Left lobe of liver (tissue), 2 donors: ENCODE measurements around the gene SMARCA2. TPM values are rescaled to one million over a fixed set of nuclear protein-coding genes. Genes with fewer than 3 reads are reported as not detected.

Experiments used
- ATAC-seq: fragments of 200-7000 bp; cut with Tn5 transposase; one replicate; pipeline ENCODE4 v1.9.1; 2020; ENCODE audit warnings: mild to moderate bottlenecking, moderate library complexity
- DNase-seq: peaks from one replicate; pipeline ENCODE4 v3.0.0-alpha.2; 2020; ENCODE audit warnings: low spot score
- total RNA-seq: library from RNA; stranded (reverse); gene quantifications from one replicate; pipeline ENCODE4 v1.2.1, GENCODE V29; 2021
- donor health status: DM: no; HTN: no; CAD: no; lungs with moderate emphysema.
- donor health status: DM: no; HTN: yes; CAD: no.

The SMARCA2 gene
- total RNA-seq, 1 donor from 2014 or later, result 91.3 TPM

DNA sequence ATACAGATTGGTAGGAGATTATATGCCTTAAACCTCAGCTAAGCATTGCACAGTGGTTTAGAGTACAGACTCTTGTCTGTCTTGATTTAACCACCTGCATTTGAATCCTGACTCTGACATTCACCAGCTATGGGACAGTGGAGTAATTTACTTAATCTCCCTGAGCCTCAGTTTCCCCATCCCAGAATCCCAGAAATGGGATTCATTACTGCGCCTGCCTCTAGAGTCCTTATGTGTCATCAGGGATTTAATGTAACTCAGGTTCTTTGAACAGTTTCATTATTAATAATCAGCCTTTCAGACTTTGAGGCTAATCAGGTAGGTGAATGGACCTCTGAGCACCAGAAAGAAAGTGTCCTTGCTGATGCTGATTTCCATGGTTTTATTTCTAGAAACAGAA lies 149.1 kb downstream of the SMARCA2 start:
- no peak for DNase-seq
- ATAC-seq, result no peak

DNA sequence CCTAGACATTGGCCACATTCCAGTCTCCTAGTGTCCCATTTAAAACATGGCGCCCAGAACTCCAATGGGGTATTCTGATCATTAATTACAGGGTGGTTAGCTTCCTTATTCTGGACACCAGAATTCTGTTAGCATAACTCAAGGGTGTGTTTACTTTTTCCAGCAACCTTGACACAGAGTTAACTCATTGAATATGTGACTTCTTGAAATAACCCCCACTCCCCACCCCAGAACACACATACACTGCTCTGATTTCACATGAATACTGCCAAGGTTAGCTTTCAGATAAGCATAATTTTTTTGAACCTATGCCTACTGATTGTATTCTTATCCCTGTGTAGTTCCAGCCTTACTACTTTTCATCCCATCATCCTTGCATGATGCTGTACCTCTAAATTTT lies 151.1 kb downstream of the SMARCA2 start:
- DNase-seq (no peak), ATAC-seq (no peak)

DNA sequence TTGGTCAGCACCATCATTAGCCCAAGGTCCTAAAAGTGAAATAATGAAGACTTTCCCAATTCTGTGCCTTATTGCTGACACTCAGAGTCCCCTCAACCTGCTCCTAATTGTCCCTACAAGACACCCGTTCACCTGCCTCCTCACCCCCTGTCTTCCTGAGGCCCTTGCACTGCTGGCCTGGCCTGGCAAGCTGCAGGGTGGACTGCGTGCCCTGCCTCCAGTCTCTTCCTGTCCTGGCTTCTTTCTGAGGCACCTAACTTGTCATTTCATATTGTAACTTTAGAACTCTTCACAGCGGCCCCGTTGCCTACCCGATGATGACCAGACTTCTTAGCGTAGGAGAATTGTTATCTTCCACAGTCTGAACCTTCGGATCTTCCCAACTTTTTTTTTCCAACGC lies 153.9 kb downstream of the SMARCA2 start:
- DNase-seq, result no peak

GRCh38 chr9:2170722-2171121 lies 155.6 kb downstream of the SMARCA2 start:
- ATAC-seq (no peak), DNase-seq (no peak)

More for the DNA sequence above, 153.9 kb downstream of the SMARCA2 start:
- ATAC-seq, result no peak

GRCh38 chr9:2173170-2173569 lies 158.0 kb downstream of the SMARCA2 start:
- no peak for ATAC-seq

DNA sequence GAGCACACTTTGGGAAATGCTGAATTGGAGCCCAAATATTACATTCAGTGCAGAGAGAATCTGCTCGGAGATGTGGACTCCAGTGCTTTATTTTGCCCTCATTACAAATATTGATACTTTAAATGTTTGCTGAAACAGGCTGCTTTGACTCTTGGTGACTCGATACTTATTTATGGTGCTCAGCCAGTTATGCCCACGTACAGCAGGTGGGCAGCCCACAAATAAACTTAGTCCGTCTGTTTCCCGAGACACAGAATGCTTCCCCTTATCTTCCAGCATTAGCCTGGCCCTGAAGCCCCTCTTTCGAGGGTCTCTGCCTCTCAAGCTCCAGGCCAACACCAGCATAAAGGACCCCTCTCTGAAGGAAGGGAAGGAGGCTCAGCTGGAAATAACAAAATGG lies 158.7 kb downstream of the SMARCA2 start:
- ATAC-seq, result no peak
- DNase-seq, result no peak

More at GRCh38 chr9:2173170-2173569, 158.0 kb downstream of the SMARCA2 start:
- DNase-seq, result no peak

DNA sequence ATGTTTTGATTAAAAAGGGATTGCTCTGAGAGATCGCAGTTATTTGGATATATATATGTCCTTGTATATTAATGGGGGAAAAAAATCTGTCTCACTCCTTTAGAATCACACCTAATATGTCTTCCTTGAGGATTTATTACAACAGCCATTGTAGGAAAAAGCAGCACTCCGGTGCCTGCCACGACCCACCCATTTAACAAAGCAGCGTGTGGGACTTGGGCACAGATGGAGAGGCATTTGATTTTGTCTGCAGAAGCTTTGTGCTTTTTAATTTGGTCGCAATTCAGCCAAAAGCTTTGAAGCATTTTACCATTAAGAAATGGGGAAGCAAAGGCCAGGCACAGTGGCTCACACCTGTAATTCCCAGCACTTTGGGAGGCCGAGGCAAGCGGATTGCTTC lies 159.2 kb downstream of the SMARCA2 start:
- DNase-seq (no peak), ATAC-seq (no peak)

DNA sequence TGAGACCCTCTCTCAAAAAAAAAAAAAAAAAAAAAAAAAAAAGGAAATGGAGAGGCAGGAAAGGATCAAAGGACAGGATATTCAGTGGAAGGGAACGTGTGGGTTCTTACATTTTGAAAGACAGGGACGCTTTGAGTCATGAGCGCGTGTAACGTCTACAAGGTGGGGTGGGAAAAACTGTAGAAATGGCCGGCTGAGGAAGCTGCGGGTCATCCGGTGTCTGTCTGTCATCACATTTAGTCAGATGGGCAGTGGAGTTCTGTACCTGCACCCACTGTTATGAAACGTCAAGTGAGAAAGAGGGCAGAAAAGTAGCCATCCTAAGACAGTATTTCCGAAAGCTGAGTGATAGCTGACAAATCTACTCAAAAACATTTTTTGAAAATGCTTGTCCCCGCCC lies 159.8 kb downstream of the SMARCA2 start:
- no peak for ATAC-seq
- DNase-seq, result no peak

GRCh38 chr9:2177121-2177520 lies 162.0 kb downstream of the SMARCA2 start:
- no peak for DNase-seq
- no peak for ATAC-seq

DNA sequence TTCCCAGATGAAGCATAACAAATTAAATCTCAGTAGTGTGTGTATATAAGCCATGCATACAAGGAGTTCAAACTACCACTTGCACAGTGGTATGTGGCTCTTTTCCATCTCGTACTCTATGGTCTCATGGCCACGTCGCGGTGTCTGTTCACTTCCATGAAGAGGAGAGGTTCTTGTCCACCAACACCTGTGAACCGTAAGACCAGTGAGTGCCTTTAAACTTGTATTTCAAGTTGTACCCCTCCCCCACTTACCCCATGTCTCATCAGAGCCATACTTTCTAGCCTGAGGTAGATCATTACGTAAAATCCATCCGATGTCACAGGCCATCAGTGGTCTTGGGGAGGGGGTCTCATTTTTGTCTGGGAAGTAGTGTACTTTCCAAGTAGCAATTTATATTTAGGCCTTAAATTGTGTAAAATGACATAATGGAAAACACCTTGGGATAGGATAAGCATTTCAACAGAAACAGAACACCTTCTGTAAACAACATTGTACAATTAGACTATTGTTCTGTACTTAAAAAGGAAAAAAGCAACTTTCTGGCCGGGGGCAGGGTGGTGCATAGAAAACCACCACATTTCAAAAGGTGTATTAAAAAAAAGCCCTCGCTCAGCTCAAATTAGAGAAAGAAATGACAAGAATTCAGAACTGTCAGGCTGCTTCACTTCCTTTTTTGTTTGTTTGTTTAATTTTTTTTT lies 163.0 kb downstream of the SMARCA2 start:
- no peak for DNase-seq
- no peak for ATAC-seq

DNA sequence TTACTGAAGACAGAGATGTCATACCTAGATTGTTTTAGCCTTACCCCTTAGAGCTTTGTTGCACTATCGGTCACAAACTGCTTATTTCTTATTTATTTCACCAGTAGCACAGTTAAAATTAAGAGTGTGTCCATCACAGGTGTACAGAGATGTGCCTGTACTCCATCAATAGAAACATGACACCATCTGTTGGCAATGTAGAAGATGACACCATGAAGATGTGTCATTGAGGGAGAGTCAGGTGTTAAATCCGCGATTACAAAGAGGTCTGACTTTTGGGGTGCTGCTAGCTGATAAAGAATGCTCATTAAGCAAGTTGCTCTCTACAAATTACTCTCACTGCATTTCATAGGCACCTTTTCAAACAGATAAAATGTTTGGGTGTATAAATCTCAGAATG lies 164.4 kb downstream of the SMARCA2 start:
- no peak for ATAC-seq
- DNase-seq, result no peak

DNA sequence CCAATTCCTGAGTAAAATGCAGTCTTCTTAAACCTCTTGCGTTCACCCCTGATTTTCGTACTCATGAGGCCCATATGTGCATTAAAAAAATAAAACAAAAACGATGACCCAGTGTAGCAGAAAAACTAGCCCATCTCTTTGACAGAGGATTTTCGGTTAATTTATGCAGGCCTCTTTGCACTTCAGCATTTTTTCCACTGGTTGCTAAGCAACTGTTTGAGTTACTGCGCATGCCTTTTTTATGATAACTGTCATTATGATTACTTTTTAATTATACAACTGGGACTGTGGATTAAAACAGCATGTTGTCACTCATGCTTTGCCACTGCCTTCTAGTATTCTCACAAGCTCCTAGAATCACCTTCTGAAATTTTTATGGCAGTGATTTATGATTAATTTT lies 165.0 kb downstream of the SMARCA2 start:
- DNase-seq (no peak), ATAC-seq (no peak)

GRCh38 chr9:2180704-2181103 lies 165.6 kb downstream of the SMARCA2 start:
- ATAC-seq (no peak), DNase-seq (no peak)

DNA sequence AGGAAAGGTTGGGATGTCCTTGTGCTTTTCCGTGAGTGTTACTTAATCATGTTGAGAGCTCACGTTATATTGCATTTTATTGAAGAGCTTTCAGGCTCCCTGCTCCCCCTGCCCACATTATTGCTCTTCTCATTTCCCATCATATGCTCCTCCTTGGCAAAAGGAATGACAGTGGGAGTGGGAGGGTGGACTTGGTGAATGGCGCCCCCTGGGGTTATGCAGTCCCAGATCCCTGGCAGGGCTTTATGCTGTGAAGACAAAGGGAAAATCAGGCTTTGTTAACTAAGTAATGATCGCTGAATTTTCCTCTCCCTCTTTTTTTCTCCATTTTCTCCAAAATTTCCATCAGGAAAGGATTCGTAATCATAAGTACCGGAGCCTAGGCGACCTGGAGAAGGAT lies 166.6 kb downstream of the SMARCA2 start:
- ATAC-seq (peak; percentile 46), DNase-seq (no peak)

GRCh38 chr9:2190939-2191608 lies 175.9 kb downstream of the SMARCA2 start:
- DNase-seq (no peak), ATAC-seq (no peak)

GRCh38 chr9:2191609-2191972 lies 176.4 kb downstream of the SMARCA2 start:
- ATAC-seq (no peak), DNase-seq (no peak)

DNA sequence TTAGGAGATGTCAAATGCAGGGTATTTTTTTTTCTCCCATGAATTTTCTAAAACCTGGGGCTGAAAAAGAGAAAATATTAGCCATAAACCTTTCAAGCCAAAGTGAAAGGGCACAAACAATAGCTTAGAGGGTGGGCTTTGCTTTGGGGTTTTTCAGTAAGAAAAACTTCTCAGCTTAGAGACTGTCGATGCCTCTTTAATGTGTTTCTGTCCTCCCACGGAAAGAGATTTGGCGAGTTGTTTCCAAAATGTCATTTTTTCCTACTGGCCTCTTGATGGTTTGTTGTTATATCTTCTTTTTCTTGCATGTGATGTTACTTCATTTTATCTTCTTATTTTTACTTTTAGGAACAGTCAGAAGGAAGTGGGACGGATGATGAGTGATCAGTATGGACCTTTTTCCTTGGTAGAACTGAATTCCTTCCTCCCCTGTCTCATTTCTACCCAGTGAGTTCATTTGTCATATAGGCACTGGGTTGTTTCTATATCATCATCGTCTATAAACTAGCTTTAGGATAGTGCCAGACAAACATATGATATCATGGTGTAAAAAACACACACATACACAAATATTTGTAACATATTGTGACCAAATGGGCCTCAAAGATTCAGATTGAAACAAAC lies 177.3 kb downstream of the SMARCA2 start:
- no peak for ATAC-seq

DNA sequence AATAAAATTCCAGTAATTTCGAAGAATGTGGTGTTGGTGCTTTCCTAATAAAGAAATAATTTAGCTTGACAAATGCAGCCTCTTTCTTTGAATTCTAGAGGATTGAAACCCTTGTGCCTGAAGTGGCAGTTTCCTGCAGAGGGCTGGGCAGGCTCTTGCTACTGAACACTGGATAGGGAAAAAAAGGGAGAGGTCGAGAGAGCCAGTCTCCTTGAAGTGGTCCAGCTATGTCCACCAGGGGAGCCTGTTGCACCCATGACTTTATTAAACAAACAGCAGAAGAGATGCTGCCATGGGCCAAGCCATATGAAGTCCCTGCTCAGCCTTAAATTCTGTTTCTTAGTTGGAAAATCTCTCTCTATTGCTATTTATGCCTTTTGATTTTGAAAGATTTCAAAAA lies 178.4 kb downstream of the SMARCA2 start:
- no peak for DNase-seq
- ATAC-seq, result no peak

More for the DNA sequence above, 177.3 kb downstream of the SMARCA2 start:
- no peak for DNase-seq

DNA sequence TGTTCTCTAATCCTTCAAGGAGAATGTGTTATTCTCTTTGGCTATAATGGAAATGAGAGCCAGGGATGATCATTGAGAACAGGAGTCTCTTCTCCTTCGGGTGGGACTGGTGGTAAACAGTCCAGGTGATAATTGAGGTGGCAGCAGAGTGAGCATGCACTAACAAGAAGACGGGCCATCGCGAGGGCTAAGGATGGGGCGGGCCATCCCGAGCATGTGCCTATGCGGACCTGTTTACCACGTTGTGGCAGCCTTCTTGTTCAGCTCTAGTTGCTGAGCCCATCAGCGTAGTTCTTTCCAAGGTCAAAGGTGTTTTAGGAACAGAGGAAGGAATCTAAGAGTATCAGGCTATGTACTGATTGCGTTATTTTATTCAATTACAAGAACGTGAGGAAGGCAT lies 180.1 kb downstream of the SMARCA2 start:
- DNase-seq, result no peak
- no peak for ATAC-seq

- no peak for ATAC-seq
- DNase-seq, result no peak
Measured at GRCh38 chr9:2196757-2197156, 181.6 kb downstream of the SMARCA2 start.

GRCh38 chr9:2198956-2199635 lies 183.9 kb downstream of the SMARCA2 start:
- no peak for ATAC-seq
- no peak for DNase-seq
